Adrenal gland (tissue), 5 donors: ENCODE data around the gene GLB1L2.

Experiments used
- POLR2A ChIP-seq, 2 donors: fragments of 450-650 bp; IDR thresholded peaks; one replicate each; pipeline ENCODE4 v1.6.1; 2017; ENCODE audit warnings: antibody characterized with exemption in 2 of 2, mild to moderate bottlenecking in 2 of 2, moderate library complexity in 1 of 2
- TF ChIP-seq, protein P1 (sequence below), 6 experiments: fragments of 450-650 bp in 4 of 6; fragments of 200-600 bp in 2 of 6; sonication (generic) in 1 of 6; IDR thresholded peaks; 1 replicate in 5 of 6; 2 replicates in 1 of 6; pipeline versions ENCODE4 v1.5.1 to v1.8.0; 2016 to 2021; ENCODE audit warnings: antibody characterized with exemption in 6 of 6, mild to moderate bottlenecking in 2 of 6, moderate library complexity in 1 of 6
- donor health status: DM: no; HTN: no; CAD: no.

GRCh38 chr11:134345237-134345550, 13.4 kb downstream of the GLB1L2 start:
- TF ChIP-seq, protein P1, sequence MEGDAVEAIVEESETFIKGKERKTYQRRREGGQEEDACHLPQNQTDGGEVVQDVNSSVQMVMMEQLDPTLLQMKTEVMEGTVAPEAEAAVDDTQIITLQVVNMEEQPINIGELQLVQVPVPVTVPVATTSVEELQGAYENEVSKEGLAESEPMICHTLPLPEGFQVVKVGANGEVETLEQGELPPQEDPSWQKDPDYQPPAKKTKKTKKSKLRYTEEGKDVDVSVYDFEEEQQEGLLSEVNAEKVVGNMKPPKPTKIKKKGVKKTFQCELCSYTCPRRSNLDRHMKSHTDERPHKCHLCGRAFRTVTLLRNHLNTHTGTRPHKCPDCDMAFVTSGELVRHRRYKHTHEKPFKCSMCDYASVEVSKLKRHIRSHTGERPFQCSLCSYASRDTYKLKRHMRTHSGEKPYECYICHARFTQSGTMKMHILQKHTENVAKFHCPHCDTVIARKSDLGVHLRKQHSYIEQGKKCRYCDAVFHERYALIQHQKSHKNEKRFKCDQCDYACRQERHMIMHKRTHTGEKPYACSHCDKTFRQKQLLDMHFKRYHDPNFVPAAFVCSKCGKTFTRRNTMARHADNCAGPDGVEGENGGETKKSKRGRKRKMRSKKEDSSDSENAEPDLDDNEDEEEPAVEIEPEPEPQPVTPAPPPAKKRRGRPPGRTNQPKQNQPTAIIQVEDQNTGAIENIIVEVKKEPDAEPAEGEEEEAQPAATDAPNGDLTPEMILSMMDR (IDR thresholded peaks at IDR 0.05): no peak
- no peak for TF ChIP-seq POLR2A (IDR thresholded peaks at IDR 0.05)
